OCI-LY1 (cell line): ENCODE measurements around the gene TRUB2.

Experiments used
- CTCF ChIP-seq: fragments of 200-600 bp; sonication (generic), shearing (Covaris generic); IDR thresholded peaks from 2 replicates; pipeline ENCODE4 v1.5.1; 2017; ENCODE audit warnings: mild to moderate bottlenecking, antibody characterized with exemption, low read length, moderate library complexity, mixed read lengths
- EZH2 ChIP-seq: fragments of 200-600 bp; sonication (generic), shearing (Covaris generic); IDR thresholded peaks from 2 replicates; pipeline ENCODE4 v1.8.0; 2017; ENCODE audit warnings: borderline replicate concordance, mixed run types, mild to moderate bottlenecking, antibody characterized with exemption, low read length, moderate library complexity, mixed read lengths

DNA sequence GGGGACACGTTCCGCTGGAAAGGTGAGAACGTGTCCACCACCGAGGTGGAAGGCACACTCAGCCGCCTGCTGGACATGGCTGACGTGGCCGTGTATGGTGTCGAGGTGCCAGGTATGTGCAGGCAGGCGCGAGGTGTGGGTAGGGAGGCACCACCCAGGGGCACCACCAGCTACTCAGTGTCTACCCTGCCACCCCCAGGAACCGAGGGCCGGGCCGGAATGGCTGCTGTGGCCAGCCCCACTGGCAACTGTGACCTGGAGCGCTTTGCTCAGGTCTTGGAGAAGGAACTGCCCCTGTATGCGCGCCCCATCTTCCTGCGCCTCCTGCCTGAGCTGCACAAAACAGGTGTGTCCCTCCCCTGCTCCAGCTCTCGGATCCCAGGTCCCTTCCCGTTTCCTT, 33.2 kb upstream of the TRUB2 start:
- TF ChIP-seq CTCF = no peak
- TF ChIP-seq EZH2 = no peak
